ENCODE data around the gene USP17L5. TPM values are rescaled to one million over a fixed set of nuclear protein-coding genes. Genes with fewer than 3 reads are reported as not detected.
"Not testable (repeated sequence)": the region's sequence is repeated elsewhere in the genome, so short reads cannot be mapped to it uniquely, and the experiment has no call there.

Gene USP17L5, protein sequence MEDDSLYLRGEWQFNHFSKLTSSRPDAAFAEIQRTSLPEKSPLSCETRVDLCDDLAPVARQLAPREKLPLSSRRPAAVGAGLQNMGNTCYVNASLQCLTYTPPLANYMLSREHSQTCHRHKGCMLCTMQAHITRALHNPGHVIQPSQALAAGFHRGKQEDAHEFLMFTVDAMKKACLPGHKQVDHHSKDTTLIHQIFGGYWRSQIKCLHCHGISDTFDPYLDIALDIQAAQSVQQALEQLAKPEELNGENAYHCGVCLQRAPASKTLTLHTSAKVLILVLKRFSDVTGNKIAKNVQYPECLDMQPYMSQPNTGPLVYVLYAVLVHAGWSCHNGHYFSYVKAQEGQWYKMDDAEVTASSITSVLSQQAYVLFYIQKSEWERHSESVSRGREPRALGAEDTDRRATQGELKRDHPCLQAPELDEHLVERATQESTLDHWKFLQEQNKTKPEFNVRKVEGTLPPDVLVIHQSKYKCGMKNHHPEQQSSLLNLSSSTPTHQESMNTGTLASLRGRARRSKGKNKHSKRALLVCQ
- not detected in 2 replicates for total RNA-seq (2014; rRNA removed; shearing (Covaris generic))

DNA sequence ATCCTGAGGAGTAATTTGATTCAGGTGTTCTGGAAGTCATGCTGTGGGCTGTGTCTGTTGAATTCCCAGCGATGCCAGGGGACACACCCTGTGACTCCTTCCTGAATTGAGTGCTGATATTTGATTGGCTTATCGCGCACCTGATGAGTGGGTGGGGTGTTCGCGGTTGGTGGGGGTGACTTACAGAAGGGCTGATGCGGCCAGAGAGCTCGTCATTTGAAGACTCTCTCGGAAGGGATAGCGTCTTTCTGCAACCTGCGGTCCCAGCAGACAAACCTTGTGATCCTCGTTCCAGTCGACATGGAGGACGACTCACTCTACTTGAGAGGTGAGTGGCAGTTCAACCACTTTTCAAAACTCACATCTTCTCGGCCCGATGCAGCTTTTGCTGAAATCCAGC is at the start of gene USP17L5:
USP17L5 (plus strand) TSS at position 301 of the 400 bp plus-strand sequence; CDS start at position 301, 0 bp downstream.
- DNase-seq (ENCODE audit: low read depth), result not testable (repeated sequence)

DNA sequence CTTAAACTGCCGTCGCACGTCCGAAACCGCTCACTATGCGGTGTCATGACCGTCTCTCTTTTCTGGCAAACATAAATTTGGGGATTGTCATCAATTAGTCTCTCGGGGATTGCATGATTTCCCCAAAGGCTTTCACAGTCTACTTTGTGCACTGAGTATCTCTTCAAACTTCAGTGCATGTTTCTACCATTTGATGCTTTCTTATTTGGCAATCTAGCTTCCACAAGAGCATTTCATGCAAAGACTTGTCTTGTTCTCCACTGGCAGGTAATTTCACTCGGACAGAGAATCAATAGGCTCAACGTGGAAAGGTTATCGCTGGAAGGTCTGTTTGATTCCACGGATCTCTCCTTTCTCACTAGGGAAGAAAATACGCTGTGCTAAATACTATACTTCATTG is 15.0 kb upstream of the USP17L5 start:
- not testable (repeated sequence) for DNase-seq (ENCODE audit: low read depth)

DNA sequence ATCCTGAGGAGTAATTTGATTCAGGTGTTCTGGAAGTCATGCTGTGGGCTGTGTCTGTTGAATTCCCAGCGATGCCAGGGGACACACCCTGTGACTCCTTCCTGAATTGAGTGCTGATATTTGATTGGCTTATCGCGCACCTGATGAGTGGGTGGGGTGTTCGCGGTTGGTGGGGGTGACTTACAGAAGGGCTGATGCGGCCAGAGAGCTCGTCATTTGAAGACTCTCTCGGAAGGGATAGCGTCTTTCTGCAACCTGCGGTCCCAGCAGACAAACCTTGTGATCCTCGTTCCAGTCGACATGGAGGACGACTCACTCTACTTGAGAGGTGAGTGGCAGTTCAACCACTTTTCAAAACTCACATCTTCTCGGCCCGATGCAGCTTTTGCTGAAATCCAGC is 14.3 kb upstream of the USP17L5 start, which contains the start of gene USP17L24:
USP17L24 (plus strand) TSS at position 301 of the 400 bp plus-strand sequence; CDS start at position 301, 0 bp downstream.
- not testable (repeated sequence) for DNase-seq (ENCODE audit: low read depth)

DNA sequence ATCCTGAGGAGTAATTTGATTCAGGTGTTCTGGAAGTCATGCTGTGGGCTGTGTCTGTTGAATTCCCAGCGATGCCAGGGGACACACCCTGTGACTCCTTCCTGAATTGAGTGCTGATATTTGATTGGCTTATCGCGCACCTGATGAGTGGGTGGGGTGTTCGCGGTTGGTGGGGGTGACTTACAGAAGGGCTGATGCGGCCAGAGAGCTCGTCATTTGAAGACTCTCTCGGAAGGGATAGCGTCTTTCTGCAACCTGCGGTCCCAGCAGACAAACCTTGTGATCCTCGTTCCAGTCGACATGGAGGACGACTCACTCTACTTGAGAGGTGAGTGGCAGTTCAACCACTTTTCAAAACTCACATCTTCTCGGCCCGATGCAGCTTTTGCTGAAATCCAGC is 9.6 kb upstream of the USP17L5 start, which contains the start of gene USP17L25:
USP17L25 (plus strand) TSS at position 301 of the 400 bp plus-strand sequence; CDS start at position 301, 0 bp downstream.
- not testable (repeated sequence) for DNase-seq (ENCODE audit: low read depth)

DNA sequence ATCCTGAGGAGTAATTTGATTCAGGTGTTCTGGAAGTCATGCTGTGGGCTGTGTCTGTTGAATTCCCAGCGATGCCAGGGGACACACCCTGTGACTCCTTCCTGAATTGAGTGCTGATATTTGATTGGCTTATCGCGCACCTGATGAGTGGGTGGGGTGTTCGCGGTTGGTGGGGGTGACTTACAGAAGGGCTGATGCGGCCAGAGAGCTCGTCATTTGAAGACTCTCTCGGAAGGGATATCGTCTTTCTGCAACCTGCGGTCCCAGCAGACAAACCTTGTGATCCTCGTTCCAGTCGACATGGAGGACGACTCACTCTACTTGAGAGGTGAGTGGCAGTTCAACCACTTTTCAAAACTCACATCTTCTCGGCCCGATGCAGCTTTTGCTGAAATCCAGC is 4.8 kb upstream of the USP17L5 start, which contains the start of gene USP17L26:
USP17L26 (plus strand) TSS at position 301 of the 400 bp plus-strand sequence; CDS start at position 301, 0 bp downstream.
- not testable (repeated sequence) for DNase-seq (ENCODE audit: low read depth)

DNA sequence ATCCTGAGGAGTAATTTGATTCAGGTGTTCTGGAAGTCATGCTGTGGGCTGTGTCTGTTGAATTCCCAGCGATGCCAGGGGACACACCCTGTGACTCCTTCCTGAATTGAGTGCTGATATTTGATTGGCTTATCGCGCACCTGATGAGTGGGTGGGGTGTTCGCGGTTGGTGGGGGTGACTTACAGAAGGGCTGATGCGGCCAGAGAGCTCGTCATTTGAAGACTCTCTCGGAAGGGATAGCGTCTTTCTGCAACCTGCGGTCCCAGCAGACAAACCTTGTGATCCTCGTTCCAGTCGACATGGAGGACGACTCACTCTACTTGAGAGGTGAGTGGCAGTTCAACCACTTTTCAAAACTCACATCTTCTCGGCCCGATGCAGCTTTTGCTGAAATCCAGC is 4.6 kb downstream of the USP17L5 start, which contains the start of gene USP17L27:
USP17L27 (plus strand) TSS at position 301 of the 400 bp plus-strand sequence; CDS start at position 301, 0 bp downstream.
- DNase-seq (ENCODE audit: low read depth), result not testable (repeated sequence)

DNA sequence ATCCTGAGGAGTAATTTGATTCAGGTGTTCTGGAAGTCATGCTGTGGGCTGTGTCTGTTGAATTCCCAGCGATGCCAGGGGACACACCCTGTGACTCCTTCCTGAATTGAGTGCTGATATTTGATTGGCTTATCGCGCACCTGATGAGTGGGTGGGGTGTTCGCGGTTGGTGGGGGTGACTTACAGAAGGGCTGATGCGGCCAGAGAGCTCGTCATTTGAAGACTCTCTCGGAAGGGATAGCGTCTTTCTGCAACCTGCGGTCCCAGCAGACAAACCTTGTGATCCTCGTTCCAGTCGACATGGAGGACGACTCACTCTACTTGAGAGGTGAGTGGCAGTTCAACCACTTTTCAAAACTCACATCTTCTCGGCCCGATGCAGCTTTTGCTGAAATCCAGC is 9.4 kb downstream of the USP17L5 start, which contains the start of gene USP17L28:
USP17L28 (plus strand) TSS at position 301 of the 400 bp plus-strand sequence; CDS start at position 301, 0 bp downstream.
- not testable (repeated sequence) for DNase-seq (ENCODE audit: low read depth)

DNA sequence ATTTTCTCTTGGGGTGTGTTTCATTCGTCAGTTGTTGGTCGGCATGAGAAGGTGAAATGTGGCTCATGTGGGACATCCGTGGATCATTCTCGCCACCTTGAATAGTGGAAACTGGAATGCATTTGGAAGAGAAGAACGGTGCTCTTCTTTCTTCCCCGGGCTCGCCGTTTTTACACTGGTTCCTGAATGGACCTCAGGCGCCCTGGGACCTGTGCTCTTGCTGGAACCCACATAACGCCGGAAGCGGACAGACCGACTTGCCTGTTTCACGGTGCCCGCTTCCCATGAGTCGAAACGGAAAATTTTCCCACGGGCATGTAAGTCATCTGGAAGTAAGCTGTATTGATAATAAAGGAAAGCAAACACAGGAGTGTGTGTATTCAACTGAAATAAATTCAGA is 11.7 kb downstream of the USP17L5 start:
- DNase-seq (ENCODE audit: low read depth), result not testable (repeated sequence)

DNA sequence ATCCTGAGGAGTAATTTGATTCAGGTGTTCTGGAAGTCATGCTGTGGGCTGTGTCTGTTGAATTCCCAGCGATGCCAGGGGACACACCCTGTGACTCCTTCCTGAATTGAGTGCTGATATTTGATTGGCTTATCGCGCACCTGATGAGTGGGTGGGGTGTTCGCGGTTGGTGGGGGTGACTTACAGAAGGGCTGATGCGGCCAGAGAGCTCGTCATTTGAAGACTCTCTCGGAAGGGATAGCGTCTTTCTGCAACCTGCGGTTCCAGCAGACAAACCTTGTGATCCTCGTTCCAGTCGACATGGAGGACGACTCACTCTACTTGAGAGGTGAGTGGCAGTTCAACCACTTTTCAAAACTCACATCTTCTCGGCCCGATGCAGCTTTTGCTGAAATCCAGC is 14.1 kb downstream of the USP17L5 start, which contains the start of gene USP17L29:
USP17L29 (plus strand) TSS at position 301 of the 400 bp plus-strand sequence; CDS start at position 301, 0 bp downstream.
- DNase-seq (ENCODE audit: low read depth), result not testable (repeated sequence)

DNA sequence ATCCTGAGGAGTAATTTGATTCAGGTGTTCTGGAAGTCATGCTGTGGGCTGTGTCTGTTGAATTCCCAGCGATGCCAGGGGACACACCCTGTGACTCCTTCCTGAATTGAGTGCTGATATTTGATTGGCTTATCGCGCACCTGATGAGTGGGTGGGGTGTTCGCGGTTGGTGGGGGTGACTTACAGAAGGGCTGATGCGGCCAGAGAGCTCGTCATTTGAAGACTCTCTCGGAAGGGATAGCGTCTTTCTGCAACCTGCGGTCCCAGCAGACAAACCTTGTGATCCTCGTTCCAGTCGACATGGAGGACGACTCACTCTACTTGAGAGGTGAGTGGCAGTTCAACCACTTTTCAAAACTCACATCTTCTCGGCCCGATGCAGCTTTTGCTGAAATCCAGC is 23.6 kb downstream of the USP17L5 start, which contains the start of gene USP17L30:
USP17L30 (plus strand) TSS at position 301 of the 400 bp plus-strand sequence; CDS start at position 301, 0 bp downstream.
- not testable (repeated sequence) for DNase-seq (ENCODE audit: low read depth)

DNA sequence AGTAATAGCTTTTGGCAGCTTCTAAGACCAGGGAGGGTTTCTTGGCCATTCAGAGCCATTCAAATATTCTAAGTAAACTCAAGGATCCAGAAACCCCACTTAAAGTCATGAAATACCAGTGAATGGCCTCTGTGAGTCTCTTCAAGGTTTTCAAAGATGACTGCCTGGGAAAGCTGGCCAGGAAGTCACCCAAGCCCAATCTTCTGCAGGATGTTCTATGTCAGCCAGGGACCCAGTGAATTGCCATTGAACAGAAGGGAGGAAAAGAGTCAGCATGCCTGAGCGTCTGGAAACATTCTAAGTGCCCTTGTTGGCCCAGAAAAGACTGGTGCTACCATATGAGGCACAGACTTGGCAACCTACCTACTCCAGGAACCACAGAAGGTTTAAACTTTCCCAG is 40.7 kb downstream of the USP17L5 start:
- not testable (repeated sequence) for DNase-seq (ENCODE audit: low read depth)

DNA sequence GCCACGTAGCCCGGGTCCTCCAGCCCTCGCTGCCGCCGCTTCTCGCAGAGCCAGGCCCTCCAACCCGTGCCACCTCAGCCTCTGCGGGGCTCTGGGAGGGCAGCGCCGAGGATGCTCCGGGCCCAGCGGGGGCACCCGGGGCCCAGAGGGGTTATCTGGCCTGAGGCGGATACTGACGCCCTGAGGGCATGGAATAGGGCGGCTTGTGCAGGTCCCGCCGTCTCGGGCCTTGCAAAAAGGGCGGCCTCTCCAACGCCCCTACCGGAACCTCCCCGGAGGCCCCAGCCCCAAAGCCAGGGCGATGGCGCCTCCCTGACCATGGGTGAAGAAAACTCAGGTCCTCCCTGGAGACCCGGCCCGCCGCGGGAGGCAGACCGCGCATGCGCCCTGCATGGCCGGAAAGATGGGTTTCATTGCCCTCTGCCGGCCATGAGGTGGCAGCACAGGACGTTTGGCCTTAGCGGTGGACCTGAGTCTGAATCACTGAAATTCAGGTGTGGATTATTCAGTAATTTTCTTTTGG is 41.9 kb downstream of the USP17L5 start:
- not testable (repeated sequence) for DNase-seq (ENCODE audit: low read depth)

DNA sequence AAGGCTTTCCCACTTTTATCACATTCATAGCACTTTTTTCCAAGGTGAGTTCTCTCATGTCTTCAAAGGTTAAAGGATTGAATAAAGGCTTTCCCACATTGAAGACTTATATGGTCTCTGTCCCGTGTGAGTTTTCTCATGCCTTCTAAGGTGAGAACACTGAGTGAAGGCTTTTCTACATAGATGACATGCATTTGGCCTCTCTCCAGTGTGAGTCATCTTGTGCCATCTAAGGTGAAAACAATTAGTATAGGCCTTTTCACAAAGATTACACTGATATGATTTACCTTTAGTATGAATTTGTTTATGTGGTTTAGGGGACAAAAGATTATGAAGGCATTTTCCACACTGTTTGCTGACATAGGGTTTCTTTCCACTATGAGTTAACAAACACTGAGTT is 44.9 kb downstream of the USP17L5 start:
- no peak for DNase-seq (ENCODE audit: low read depth)

DNA sequence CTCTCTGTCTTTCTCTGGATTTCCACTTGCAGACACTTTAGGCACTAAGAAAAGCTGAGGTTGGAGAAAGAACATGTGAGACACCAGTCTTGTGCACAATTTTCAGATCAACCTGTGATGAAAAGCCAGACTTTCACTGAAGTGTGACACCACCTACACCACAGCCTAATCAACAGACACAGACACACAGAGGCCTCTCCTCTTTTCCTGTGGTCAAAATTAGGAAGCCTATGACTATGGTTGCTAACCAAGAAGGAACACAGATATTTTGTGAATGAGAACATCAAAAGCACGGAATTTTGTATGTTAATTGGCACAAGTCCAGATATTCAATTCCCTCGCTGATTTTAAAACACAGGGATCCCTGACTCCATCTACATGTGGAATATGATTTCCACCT is 49.8 kb downstream of the USP17L5 start:
- DNase-seq (ENCODE audit: low read depth), result not testable (repeated sequence)

Other genes with a start within 250 kb of the USP17L5 start
- gene FAM90A26, start 169.0 kb upstream of the USP17L5 start, total RNA-seq (2014; rRNA removed; shearing (Covaris generic)), result not detected in 2 replicates
- gene USP17L10, start 128.7 kb upstream of the USP17L5 start, total RNA-seq (2014; rRNA removed; shearing (Covaris generic)), result not detected in 2 replicates
- gene USP17L11, start 124.0 kb upstream of the USP17L5 start, total RNA-seq (2014; rRNA removed; shearing (Covaris generic)), result not detected in 2 replicates
- not detected in 2 replicates for gene USP17L12, start 119.3 kb upstream of the USP17L5 start, total RNA-seq (2014; rRNA removed; shearing (Covaris generic))
- gene USP17L13, start 114.5 kb upstream of the USP17L5 start, total RNA-seq (2014; rRNA removed; shearing (Covaris generic)), result not detected in 2 replicates
- 0.34 TPM in 1 of 2 replicates, not detected in the other for gene USP17L15, start 105.0 kb upstream of the USP17L5 start, total RNA-seq (2014; rRNA removed; shearing (Covaris generic))
- gene USP17L17, start 95.5 kb upstream of the USP17L5 start, total RNA-seq (2014; rRNA removed; shearing (Covaris generic)), result not detected in 2 replicates
- gene USP17L18, start 90.8 kb upstream of the USP17L5 start, total RNA-seq (2014; rRNA removed; shearing (Covaris generic)), result not detected in 2 replicates
- gene USP17L19, start 86.0 kb upstream of the USP17L5 start, total RNA-seq (2014; rRNA removed; shearing (Covaris generic)), result not detected in 2 replicates
- gene USP17L20, start 81.3 kb upstream of the USP17L5 start, total RNA-seq (2014; rRNA removed; shearing (Covaris generic)), result not detected in 2 replicates
- not detected in 2 replicates for gene USP17L21, start 76.5 kb upstream of the USP17L5 start, total RNA-seq (2014; rRNA removed; shearing (Covaris generic))
- not detected in 2 replicates for gene USP17L22, start 71.8 kb upstream of the USP17L5 start, total RNA-seq (2014; rRNA removed; shearing (Covaris generic))
- gene USP17L24, start 14.2 kb upstream of the USP17L5 start, total RNA-seq (2014; rRNA removed; shearing (Covaris generic)), result not detected in 2 replicates
- gene USP17L25, start 9.5 kb upstream of the USP17L5 start, total RNA-seq (2014; rRNA removed; shearing (Covaris generic)), result not detected in 2 replicates
- gene USP17L26, start 4.7 kb upstream of the USP17L5 start, total RNA-seq (2014; rRNA removed; shearing (Covaris generic)), result not detected in 2 replicates
- gene USP17L27, start 4.7 kb downstream of the USP17L5 start, total RNA-seq (2014; rRNA removed; shearing (Covaris generic)), result not detected in 2 replicates
- not detected in 2 replicates for gene USP17L28, start 9.5 kb downstream of the USP17L5 start, total RNA-seq (2014; rRNA removed; shearing (Covaris generic))
- not detected in 2 replicates for gene USP17L29, start 14.2 kb downstream of the USP17L5 start, total RNA-seq (2014; rRNA removed; shearing (Covaris generic))
- gene USP17L30, start 23.7 kb downstream of the USP17L5 start, total RNA-seq (2014; rRNA removed; shearing (Covaris generic)), result not detected in 2 replicates
- gene DEFB131A, start 105.0 kb downstream of the USP17L5 start, total RNA-seq (2014; rRNA removed; shearing (Covaris generic)), result not detected in 2 replicates